HG03432 (cell line): ENCODE measurements around the gene SLC6A7.

ENCODE experiments used
- ATAC-seq: cut with Tn5 transposase; IDR thresholded peaks from one replicate; pipeline ENCODE4 v1.9.1; 2021; ENCODE audit warnings: mild to moderate bottlenecking, moderate library complexity; ENCODE audit not compliant: unreplicated experiment

The SLC6A7 gene

GRCh38 chr5:150255659-150256409 lies 66.0 kb downstream of the SLC6A7 start:
- no peak for ATAC-seq

GRCh38 chr5:150256410-150257064 lies 66.7 kb downstream of the SLC6A7 start:
- no peak for ATAC-seq

GRCh38 chr5:150257424-150257823 lies 67.6 kb downstream of the SLC6A7 start:
- no peak for ATAC-seq

GRCh38 chr5:150258130-150258529 lies 68.3 kb downstream of the SLC6A7 start:
- ATAC-seq = peak; percentile 51
